H9 (cell line): ENCODE data around the gene SRP19. TPM values are rescaled to one million over a fixed set of nuclear protein-coding genes. Genes with fewer than 3 reads are reported as not detected.

Source experiments
- DNase-seq: peaks from one replicate; pipeline ENCODE4 v3.0.0-alpha.2; 2017
- H2AFZ ChIP-seq: one replicate; pipeline ENCODE4 v1.6.1; 2013; ENCODE audit warnings: mild to moderate bottlenecking, low read length, control low read depth, moderate library complexity
- H2AK5ac ChIP-seq: 2 replicates; pipeline ENCODE4 v1.6.1; 2013; ENCODE audit warnings: low read length, control low read depth, mixed read lengths; ENCODE audit not compliant: insufficient read length
- H2BK120ac ChIP-seq: one replicate; pipeline ENCODE4 v1.6.1; 2013; ENCODE audit warnings: low read depth, mild to moderate bottlenecking, low read length, control low read depth, inconsistent platforms; ENCODE audit not compliant: poor library complexity, severe bottlenecking
- H2BK12ac ChIP-seq: 2 replicates; pipeline ENCODE4 v1.6.1; 2013; ENCODE audit warnings: low read length, control low read depth, mixed read lengths, low read depth; ENCODE audit not compliant: insufficient read length
- H2BK15ac ChIP-seq: 2 replicates; pipeline ENCODE4 v1.6.1; 2013; ENCODE audit warnings: low read depth, low read length, control low read depth
- H2BK20ac ChIP-seq: one replicate; pipeline ENCODE4 v1.6.1; 2013; ENCODE audit warnings: low read depth, mild to moderate bottlenecking, low read length, control low read depth, inconsistent platforms; ENCODE audit not compliant: poor library complexity, severe bottlenecking
- H2BK5ac ChIP-seq: 2 replicates; pipeline ENCODE4 v1.6.1; 2013; ENCODE audit warnings: low read length, control low read depth, mixed read lengths; ENCODE audit not compliant: insufficient read length
- H3K14ac ChIP-seq: 2 replicates; pipeline ENCODE4 v1.6.1; 2013; ENCODE audit warnings: low read length, control low read depth; ENCODE audit not compliant: insufficient read depth
- H3K18ac ChIP-seq: 2 replicates; pipeline ENCODE4 v1.6.1; 2013; ENCODE audit warnings: low read depth, mild to moderate bottlenecking, mixed read lengths, low read length, control low read depth; ENCODE audit not compliant: insufficient read length
- H3K23ac ChIP-seq: 2 replicates; pipeline ENCODE4 v1.6.1; 2013; ENCODE audit warnings: low read length, control low read depth, mixed read lengths, low read depth; ENCODE audit not compliant: insufficient read length
- H3K23me2 ChIP-seq: 2 replicates; pipeline ENCODE4 v1.6.1; 2013; ENCODE audit warnings: low read depth, mild to moderate bottlenecking, mixed read lengths, low read length, control low read depth; ENCODE audit not compliant: insufficient read length, poor library complexity, severe bottlenecking
- H3K27ac ChIP-seq: 2 replicates; pipeline ENCODE4 v1.5.1; 2013; ENCODE audit warnings: low read length, control low read depth, mixed read lengths, low read depth; ENCODE audit not compliant: insufficient read length
- H3K27me3 ChIP-seq: 2 replicates; pipeline ENCODE4 v1.6.1; 2013; ENCODE audit warnings: low read length, control low read depth, inconsistent platforms; ENCODE audit not compliant: insufficient read depth
- H3K4ac ChIP-seq: 2 replicates; pipeline ENCODE4 v1.6.1; 2013; ENCODE audit warnings: low read depth, mild to moderate bottlenecking, control low read depth, inconsistent platforms, low read length, moderate library complexity
- H3K4me1 ChIP-seq: 2 replicates; pipeline ENCODE4 v1.6.1; 2013; ENCODE audit warnings: low read length, control low read depth, inconsistent platforms; ENCODE audit not compliant: insufficient read depth
- H3K4me2 ChIP-seq: 2 replicates; pipeline ENCODE4 v1.6.1; 2013; ENCODE audit warnings: low read length, control low read depth, mixed read lengths; ENCODE audit not compliant: insufficient read length, insufficient read depth
- H3K56ac ChIP-seq: 2 replicates; pipeline ENCODE4 v1.6.1; 2013; ENCODE audit warnings: low read depth, mild to moderate bottlenecking, mixed read lengths, low read length, control low read depth; ENCODE audit not compliant: insufficient read length
- H3K79me1 ChIP-seq: 2 replicates; pipeline ENCODE4 v1.6.1; 2013; ENCODE audit warnings: low read depth, mild to moderate bottlenecking, moderate library complexity, low read length, control low read depth, inconsistent platforms; ENCODE audit not compliant: insufficient read depth, poor library complexity, severe bottlenecking
- H3K79me2 ChIP-seq: 2 replicates; pipeline ENCODE4 v1.6.1; 2013; ENCODE audit warnings: low read length, control low read depth, inconsistent platforms; ENCODE audit not compliant: insufficient read depth
- H3K9ac ChIP-seq: 2 replicates; pipeline ENCODE4 v1.6.1; 2013; ENCODE audit warnings: low read length, control low read depth, mixed read lengths; ENCODE audit not compliant: insufficient read length; ENCODE audit errors: extremely low read depth
- H3K9me3 ChIP-seq: one replicate; pipeline ENCODE4 v1.6.1; 2013; ENCODE audit warnings: low read depth, low read length, inconsistent platforms; ENCODE audit not compliant: control insufficient read depth
- H3T11ph ChIP-seq: one replicate; pipeline ENCODE4 v1.6.1; 2013; ENCODE audit warnings: mild to moderate bottlenecking, low read length, control low read depth, inconsistent platforms
- H4K20me1 ChIP-seq: one replicate; pipeline ENCODE4 v1.6.1; 2013; ENCODE audit not compliant: control insufficient read depth, insufficient read length, insufficient read depth
- H4K5ac ChIP-seq: 2 replicates; pipeline ENCODE4 v1.6.1; 2013; ENCODE audit warnings: low read depth, mild to moderate bottlenecking, mixed read lengths, low read length, control low read depth; ENCODE audit not compliant: insufficient read length
- H4K8ac ChIP-seq: replicated peaks from 2 replicates; pipeline ENCODE4 v1.6.1; 2013; ENCODE audit warnings: low read length, control low read depth, mixed read lengths, low read depth; ENCODE audit not compliant: insufficient read length
- H4K91ac ChIP-seq: 2 replicates; pipeline ENCODE4 v1.6.1; 2013; ENCODE audit warnings: low read depth, mild to moderate bottlenecking, moderate library complexity, mixed read lengths, low read length, control low read depth; ENCODE audit not compliant: insufficient read length
- H3K27ac Mint-ChIP-seq, 3 experiments: 2 replicates in 2 of 3; 3 replicates in 1 of 3; pipeline ENCODE4 v1.8.0; 2020 to 2021; ENCODE audit warnings: mixed read lengths in 3 of 3, mild to moderate bottlenecking in 1 of 3, moderate library complexity in 1 of 3
- H3K27me3 Mint-ChIP-seq: 2 replicates; pipeline ENCODE4 v1.8.0; 2021; ENCODE audit warnings: low read depth, mild to moderate bottlenecking, moderate library complexity, mixed read lengths
- H3K36me3 Mint-ChIP-seq, 3 experiments: 2 replicates in 2 of 3; 3 replicates in 1 of 3; pipeline ENCODE4 v1.8.0; 2020 to 2021; ENCODE audit warnings: low read depth in 3 of 3, mixed read lengths in 3 of 3; ENCODE audit not compliant: insufficient read depth in 1 of 3
- H3K4me1 Mint-ChIP-seq, 2 experiments: 2 replicates each; pipeline ENCODE4 v1.8.0; 2020; ENCODE audit warnings: mixed read lengths in 2 of 2
- H3K4me3 Mint-ChIP-seq, 2 experiments: 2 replicates in 1 of 2; 3 replicates in 1 of 2; pipeline ENCODE4 v1.8.0; 2020 to 2021; ENCODE audit warnings: mild to moderate bottlenecking in 2 of 2, mixed read lengths in 2 of 2, moderate library complexity in 1 of 2
- H3K9me3 Mint-ChIP-seq, 2 experiments: 2 replicates in 1 of 2; 3 replicates in 1 of 2; pipeline ENCODE4 v1.8.0; 2020; ENCODE audit warnings: mild to moderate bottlenecking in 2 of 2, mixed read lengths in 2 of 2, moderate library complexity in 1 of 2
- WGBS: extraction: QIAGEN DNeasy Blood & Tissue Kit; methylation state at CpG from one replicate; pipeline ENCODE4 v1.1.7; 2013; ENCODE audit warnings: missing lambda C conversion rate, low lambda C conversion rate, mixed read lengths; ENCODE audit not compliant: insufficient read length; ENCODE audit errors: extremely low coverage; 5-methylcytosine and 5-hydroxymethylcytosine counted together
- long read RNA-seq: library from polyadenylated mRNA; unstranded; transcript quantifications from one replicate; pipeline ENCODE4 v2.0.0, GENCODE V29; 2020
- total RNA-seq: library from RNA; stranded (reverse); gene quantifications from 2 replicates; pipeline ENCODE4 v1.2.1, GENCODE V29; 2021
- TF ChIP-seq, protein P1 (sequence below): fragments of 200-600 bp; sonication (generic); conservative IDR thresholded peaks from 3 replicates; pipeline ENCODE4 v1.8.0; 2021; ENCODE audit warnings: antibody characterized with exemption, mild to moderate bottlenecking

SRP19 gene
- 78.9 and 82.5 TPM in 2 replicates for total RNA-seq
- long read RNA-seq, transcript SRP19-206 (5 exons, 2,841 nt): major isoform, 79 of 123 reads
- long read RNA-seq, transcript SRP19-203 (4 exons, 833 nt): minor isoform, 5 of 123 reads
- long read RNA-seq, transcript SRP19-201 (5 exons, 937 nt): minor isoform, 15 of 123 reads
- long read RNA-seq, transcript SRP19-211 (3 exons, 631 nt): minor isoform, 11 of 123 reads
- long read RNA-seq, partial matches to known transcripts: 2 of 123 reads
- long read RNA-seq, other reads (novel, unspliced or antisense): 10 of 123 reads

DNA sequence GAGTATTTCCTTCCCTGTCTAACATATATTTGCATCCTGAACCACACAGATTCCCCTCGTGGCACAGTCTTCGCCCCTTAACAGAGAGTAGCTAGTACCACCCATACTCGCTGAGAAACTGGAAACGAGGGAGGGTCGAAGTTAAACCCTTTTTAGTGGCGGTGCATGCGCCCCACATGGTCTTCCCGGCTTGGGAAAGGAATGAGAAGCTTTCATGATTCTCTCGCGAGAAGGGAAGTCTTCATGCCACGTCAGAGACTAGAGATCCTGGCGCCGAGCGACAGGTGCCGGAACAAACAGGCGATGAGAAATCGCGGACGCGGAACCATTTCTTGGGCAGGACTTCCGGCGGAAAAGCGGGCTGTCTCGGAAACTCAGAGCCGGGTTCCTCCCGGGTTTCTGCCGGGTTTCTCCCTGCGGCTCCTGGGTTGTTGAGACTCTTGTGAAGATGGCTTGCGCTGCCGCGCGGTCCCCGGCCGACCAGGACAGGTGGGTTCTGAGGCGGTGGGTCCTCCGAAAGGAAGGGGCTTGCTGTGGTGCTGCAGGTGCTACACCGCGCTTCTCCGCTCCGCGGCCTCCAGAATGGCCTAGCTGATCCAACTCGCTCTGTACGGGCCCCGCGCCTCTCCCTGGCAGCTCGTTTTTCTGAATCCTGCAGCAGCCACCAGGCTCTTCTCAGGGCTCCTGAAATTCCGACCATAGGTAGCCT, at the start of gene SRP19:
SRP19 (plus strand) TSS at position 359 of the 709 bp plus-strand sequence; CDS start at position 449, 90 bp downstream.
- H2AFZ ChIP-seq: no peak within 1 kb of the TSS
- H4K91ac ChIP-seq: no peak within 1 kb of the TSS
- H3K27ac ChIP-seq: no peak within 1 kb of the TSS
- peaks cover 4% of the 10 kb centered on the region for H3K23me2 ChIP-seq
- H3K9me3 ChIP-seq: no peaks in the 10 kb centered on the region
- no peaks in the 10 kb centered on the region for H4K20me1 ChIP-seq
- H3K56ac ChIP-seq: no peak within 1 kb of the TSS
- peak within 1 kb of the TSS; percentile 97 for H3K9ac ChIP-seq
- H3K4me3 Mint-ChIP-seq: peak within 1 kb of the TSS; percentile 95 to 97
- H3K4ac ChIP-seq: no peak within 1 kb of the TSS
- H2BK20ac ChIP-seq: no peak within 1 kb of the TSS
- peaks cover 29% of the 10 kb centered on the region for H3K27me3 Mint-ChIP-seq
- peak; percentile 96 for DNase-seq
- H2BK5ac ChIP-seq: no peak within 1 kb of the TSS
- H3K79me1 ChIP-seq: peaks cover 3% of the 10 kb centered on the region
- peaks cover 17% of the 10 kb centered on the region; the same call in 1 of the 2 replicates for H3K79me2 ChIP-seq
- peak within 1 kb of the TSS; percentile 87 to 99 (median 98) for H3K27ac Mint-ChIP-seq
- H3K9me3 Mint-ChIP-seq: peaks cover 0 to 4% of the 10 kb centered on the region in 2 experiments; a peak in 2 of 5 replicates
- H3K4me1 ChIP-seq: no peaks in the 10 kb centered on the region
- peak within 1 kb of the TSS; percentile 80 for H3K18ac ChIP-seq
- no peak within 1 kb of the TSS for H2BK15ac ChIP-seq
- no peaks in the 10 kb centered on the region for H3K27me3 ChIP-seq
- H3T11ph ChIP-seq: no peak within 1 kb of the TSS
- H4K5ac ChIP-seq: peak within 1 kb of the TSS; percentile 20
- H2BK12ac ChIP-seq: no peak within 1 kb of the TSS
- no peak within 1 kb of the TSS for H2BK120ac ChIP-seq
- peaks cover 24 to 40% (median 25%) of the 10 kb centered on the region in 3 experiments for H3K36me3 Mint-ChIP-seq
- no CpG with 5 or more reads among the region's 47 CpGs for WGBS
- no peak within 1 kb of the TSS for H4K8ac ChIP-seq
- peak within 1 kb of the TSS; percentile 60 for H3K4me2 ChIP-seq
- TF ChIP-seq, protein P1, sequence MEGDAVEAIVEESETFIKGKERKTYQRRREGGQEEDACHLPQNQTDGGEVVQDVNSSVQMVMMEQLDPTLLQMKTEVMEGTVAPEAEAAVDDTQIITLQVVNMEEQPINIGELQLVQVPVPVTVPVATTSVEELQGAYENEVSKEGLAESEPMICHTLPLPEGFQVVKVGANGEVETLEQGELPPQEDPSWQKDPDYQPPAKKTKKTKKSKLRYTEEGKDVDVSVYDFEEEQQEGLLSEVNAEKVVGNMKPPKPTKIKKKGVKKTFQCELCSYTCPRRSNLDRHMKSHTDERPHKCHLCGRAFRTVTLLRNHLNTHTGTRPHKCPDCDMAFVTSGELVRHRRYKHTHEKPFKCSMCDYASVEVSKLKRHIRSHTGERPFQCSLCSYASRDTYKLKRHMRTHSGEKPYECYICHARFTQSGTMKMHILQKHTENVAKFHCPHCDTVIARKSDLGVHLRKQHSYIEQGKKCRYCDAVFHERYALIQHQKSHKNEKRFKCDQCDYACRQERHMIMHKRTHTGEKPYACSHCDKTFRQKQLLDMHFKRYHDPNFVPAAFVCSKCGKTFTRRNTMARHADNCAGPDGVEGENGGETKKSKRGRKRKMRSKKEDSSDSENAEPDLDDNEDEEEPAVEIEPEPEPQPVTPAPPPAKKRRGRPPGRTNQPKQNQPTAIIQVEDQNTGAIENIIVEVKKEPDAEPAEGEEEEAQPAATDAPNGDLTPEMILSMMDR: no peak
- peaks cover 13 to 19% of the 10 kb centered on the region in 2 experiments for H3K4me1 Mint-ChIP-seq
- H2AK5ac ChIP-seq: no peak within 1 kb of the TSS
- no peak within 1 kb of the TSS for H3K23ac ChIP-seq
- 0 out of 2 replicates have a peak within 1 kb of the TSS, but pooled peaks have one; percentile 21 for H3K14ac ChIP-seq
